NCI-H2227 (cell line): ENCODE measurements around the gene ZNF275.
A peak's percentile ranks its signal among the peaks of the same experiment; 100 is the strongest.
"Not testable (repeated sequence)": the region's sequence is repeated elsewhere in the genome, so short reads cannot be mapped to it uniquely, and the experiment has no call there.

Experiments used
- DNase-seq: peaks from one replicate; lab custom pipeline; 2025; ENCODE audit not compliant: unreplicated experiment; lab: John Stamatoyannopoulos, UW

Gene ZNF275

GRCh38 chrX:153387345-153387744 is 53.4 kb downstream of the ZNF275 start:
- DNase-seq, result no peak

- DNase-seq, result no peak
Measured at GRCh38 chrX:153387987-153388721, 54.2 kb downstream of the ZNF275 start.

DNA sequence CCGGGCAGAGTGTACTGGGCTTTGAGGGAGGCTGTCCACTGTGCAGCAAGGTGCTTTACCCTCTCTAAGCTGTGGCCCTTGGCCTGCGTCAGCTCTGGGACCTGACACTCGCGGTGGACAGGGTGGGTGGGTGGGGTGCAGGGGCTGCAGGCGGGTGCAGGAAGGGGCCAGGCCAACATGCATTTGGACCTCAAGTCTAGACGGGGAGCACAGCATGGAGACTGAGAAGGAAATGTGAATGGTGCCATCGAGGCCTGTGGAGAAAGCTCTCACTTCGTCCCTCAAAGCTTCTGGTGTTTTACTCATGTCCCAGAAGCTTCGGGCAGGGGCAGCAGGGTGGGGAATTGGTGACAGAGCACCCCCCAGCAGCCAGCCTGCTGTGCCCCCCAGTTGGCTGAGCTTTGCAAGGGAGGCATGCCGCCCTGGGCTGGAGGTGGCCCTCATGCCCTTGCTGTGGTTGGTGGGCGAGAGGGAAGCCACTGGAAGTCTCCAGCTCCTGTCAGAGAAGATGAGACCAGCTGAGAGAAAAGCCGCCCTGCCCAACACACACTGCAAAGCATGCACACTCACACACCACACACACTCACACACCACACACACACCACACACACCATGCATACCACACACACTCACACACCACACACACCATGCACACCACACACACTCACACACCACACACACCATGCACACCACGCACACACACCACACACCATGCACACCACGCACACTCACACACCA is 54.9 kb downstream of the ZNF275 start:
- DNase-seq, result no peak

DNA sequence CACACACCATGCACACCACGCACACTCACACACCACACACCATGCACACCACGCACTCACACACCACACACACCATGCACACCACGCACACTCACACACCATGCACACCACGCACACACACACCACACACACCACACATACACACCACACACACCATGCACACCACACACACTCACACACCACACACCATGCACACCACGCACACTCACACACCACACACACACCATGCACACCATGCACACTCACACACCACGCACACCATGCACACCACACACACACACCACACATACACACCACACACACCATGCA is 55.5 kb downstream of the ZNF275 start:
- not testable (repeated sequence) for DNase-seq

DNA sequence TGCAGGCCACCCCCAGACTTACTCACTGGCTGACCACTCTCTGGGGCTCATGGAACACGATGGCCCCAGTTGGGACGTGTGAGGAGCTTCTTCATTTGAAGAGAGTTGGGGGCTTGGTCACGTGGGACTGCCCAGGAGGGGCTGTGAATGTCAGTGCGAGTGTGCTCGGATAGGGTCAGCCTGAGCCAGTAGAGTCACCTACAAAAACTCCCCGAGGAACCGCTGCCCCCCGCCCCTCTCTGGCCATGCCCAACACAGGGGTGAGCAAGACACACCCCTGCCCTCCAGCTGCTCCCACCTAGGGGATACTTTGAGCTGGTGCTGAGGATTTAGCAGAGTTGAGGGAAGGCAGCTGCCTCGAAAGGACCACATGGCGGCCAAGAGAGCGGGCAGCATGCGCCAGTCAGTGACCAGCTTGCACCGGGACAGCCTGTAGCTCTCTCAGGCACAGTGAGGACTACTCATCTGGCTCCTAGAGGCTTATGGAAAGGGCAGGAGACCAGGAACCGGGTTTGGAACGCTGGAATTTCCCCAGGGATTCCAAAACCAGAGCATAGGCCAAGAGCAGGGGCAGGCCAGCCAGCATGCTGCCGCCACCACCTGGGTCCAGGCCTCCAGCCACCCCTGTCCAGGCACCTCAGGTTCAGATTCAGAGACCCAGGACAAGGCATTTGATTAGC is 58.8 kb downstream of the ZNF275 start:
- DNase-seq, result no peak

DNA sequence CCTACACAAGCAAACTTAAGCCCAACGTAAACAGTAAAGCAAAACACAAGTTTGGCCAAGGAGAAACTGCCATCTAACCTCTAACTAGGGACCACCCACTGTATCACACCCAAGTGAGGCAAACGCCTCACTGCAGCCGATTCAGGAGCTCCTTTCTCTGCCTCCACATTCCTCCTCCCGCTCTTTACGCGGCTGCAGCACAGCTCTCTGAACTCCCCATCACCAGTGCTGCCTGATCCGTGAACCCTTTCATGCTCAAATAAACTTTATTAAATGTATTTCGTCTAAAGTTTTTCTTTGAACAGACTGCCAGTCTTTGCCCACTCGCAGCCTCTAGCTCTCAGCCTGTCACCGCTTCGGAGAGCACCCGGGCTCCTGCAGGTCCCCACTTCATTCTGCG is 60.7 kb downstream of the ZNF275 start:
- no peak for DNase-seq

DNA sequence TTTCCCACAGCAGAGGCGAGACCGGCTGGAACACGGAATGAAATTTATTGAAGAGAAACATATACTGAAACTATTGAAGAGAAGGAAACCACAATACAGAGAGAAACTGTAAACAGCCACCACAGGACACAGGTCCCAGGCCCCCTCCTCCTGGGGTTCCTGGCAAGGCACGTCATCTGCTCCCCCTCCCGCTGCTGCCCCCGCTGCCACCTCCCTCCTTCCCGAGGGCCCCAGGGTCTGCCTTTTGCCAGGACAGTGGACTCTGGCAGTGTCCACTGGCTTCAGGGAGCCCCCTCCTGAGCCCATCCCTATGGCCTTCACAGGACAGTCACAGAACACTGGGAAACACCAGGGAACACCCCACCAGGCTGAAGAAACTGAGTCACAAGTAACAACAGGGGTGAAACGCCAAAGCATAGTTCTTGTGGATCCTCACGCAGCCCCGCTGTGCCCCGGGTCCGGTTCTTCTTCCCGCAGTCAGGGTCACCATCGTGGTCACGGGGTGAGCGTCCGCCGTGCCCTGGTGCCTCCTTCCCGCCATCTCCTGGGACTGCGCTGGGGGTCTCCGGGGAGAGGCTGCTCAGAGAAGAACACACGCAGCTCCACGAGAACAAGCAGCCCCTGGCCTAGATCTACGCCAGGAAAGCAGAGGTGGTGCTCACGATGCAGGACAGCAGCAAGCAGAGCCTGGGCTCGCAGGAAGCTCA is 61.8 kb downstream of the ZNF275 start:
- DNase-seq, result no peak

DNA sequence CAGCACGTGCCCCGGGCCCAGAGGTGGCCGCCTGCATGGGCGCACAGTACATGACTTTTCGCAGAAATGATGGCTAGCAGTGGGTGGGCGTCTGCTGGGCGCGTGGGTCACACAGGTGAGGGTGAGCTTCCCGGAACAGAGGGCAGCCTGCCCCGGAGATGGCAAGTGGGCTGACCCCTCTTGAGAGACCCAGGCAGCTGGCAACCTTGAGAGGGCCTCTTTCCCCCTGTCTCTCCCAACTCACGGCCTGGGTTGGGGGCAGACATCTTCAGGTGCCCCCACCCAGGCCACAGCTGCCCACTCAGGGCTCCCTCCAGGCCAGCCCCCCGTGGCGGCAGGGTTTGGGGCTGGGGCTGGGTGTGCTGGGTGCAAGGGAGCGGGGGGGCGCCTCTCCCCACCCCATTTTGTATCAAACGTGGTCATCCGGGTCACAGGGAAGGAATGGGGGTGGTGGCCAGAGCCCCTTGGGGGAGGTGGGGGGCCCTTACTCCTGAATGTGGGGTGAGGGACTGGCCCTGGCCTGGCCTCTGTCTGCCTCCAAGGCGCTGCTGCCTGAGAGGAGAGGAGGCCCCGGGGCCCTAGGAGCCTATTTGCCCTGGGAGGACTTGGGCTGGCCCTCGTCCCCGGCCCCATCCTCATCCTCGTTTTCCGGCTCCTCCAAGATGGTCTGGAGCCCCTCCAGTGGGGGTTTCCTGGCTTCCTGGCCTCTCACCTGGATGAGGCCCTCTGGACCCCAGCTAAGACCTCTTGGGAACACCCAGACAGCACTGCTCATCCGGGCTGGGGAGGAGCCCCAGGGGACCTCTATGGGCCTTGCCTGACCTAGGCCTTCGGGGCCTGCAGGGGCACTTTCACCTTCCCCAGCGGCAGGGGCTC is 62.6 kb downstream of the ZNF275 start:
- no peak for DNase-seq

DNA sequence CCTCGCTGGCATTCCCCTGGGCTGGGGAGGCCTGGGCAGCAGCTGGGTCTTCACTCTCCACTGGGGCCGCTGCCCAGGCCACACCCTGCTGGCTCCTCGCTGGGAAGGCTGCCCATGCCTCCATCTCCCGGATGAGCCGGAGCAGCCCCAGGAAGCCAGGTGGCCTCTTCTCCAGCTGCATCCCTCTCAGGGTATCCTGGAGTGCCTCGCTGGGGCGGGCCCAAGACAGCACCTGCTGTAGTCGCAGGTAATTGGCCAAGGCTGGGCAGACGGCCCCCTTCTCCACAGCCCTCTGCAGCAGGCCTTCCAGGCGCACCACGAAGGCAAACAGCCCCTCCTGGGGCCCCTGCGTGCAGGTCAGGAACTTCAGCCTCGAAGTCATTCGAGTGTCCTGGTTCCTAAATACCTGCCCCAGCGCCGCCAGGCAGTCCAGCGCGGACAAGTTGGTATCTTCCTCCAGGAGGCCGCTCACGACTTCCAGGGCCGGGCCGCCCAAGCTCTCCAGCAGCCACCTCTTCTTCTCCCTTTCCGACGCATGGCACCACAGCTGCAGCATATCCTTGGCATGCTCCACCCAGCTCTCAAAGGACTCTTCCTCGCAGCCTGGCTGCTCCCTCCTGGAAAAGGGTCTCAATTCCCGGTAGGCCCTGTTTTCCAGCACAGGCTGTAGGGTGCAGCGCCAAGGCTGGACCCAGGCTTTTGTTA is 63.5 kb downstream of the ZNF275 start:
- DNase-seq, result no peak

GRCh38 chrX:153398275-153398960 is 64.5 kb downstream of the ZNF275 start:
- no peak for DNase-seq

DNA sequence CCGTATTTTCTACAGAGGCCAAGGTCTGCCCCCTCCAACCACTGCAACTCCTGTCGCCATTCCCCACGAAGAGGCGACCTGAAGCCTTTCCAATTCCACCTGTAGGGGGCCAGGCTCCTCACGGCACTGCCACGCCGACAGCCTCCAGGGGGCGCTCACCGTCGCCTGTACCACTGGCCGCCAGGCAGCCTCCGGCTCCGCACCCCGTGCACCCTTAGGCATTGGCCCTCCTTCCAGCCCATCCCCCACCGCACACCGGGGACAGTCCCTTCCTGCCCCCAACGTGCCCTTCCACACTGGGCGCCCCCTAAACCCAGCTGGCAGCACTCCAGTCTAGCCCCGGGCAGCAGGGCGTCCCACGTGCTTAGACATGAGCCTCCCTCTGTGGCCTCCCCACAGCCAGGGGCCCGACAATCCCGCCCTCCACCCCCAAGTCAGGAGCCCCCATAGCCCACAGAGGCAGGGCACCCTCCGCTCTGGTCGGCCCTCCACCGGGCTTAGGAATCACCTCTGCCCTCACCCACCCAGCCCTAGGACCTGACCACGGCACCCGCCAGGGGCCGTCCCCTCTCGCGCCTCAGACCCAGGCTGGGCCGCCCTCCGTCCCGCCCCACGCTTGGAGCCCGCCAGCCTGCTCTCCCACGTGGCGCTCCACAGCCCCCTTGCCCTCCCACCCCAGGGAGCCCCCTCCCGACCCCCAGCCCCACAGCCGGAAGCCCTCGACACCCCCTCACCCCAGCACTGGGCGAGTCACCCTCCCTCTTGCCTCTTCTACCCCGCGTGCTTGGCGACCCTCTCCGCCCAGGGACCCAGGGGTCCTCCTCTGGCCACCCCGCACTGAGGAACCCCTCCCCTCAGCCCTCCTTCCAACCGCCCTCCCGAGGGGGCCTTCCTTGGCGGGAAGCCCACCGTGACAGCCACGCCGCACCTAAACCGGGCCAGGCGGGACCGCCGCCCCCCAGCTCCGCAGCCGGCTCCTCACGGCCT is 66.5 kb downstream of the ZNF275 start:
- peak; percentile 9 for DNase-seq

DNA sequence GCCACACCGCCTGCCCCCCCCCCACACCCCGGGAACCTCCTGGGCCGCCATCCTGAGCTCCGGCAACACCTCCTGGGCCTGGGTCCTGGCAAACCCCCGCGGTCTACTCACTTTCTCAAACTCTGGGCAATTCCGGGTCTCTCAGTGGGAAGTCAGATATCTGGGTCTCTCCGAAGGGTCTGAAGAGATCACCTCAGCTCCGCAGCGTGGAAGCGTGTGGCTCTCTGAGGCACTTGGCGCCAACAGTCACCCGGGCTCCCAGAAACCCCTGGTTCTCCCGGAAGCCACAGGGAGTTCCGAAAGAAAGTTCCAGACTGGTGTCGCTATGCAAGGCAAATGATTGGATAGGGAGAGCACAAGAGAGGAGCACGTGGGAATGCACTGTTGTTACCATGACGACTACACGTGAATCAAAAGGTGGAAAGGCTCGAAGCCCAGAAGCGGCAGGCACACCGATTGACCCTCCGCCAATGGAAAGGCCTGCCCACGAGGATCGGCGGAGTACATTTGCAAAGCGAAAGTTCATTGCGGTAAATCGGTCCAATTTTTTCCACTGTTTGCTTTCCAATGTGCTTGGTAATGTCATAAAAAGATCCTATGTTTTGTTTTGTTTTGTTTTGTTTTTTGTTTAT is 67.3 kb downstream of the ZNF275 start, which contains the start of gene PNMA6E:
Gene PNMA6E (minus strand): TSS at position 218 of the 632 bp plus-strand sequence. CDS start 2,501 bp downstream, outside the sequence.
- DNase-seq, result no peak
